Right lobe of liver (tissue), 6 donors: ENCODE results near the gene ZNF12. TPM values are rescaled to one million over a fixed set of nuclear protein-coding genes. Genes with fewer than 3 reads are reported as not detected.

Experiments
- ATAC-seq, 4 donors: fragments of 200-7000 bp; cut with Tn5 transposase; one replicate each; pipeline ENCODE4 v1.9.1; 2020; ENCODE audit warnings: mild to moderate bottlenecking in 4 of 4, moderate library complexity in 4 of 4
- DNase-seq, 3 donors: peaks; one replicate each; pipeline ENCODE4 v3.0.0-alpha.2; 2020
- H3K27ac ChIP-seq, 3 donors: fragments of 200-600 bp; one replicate each; pipeline ENCODE4 v1.8.0; 2022
- H3K27me3 ChIP-seq, 2 donors: fragments of 200-600 bp; one replicate each; pipeline ENCODE4 v1.8.0; 2022
- H3K36me3 ChIP-seq, 4 donors: fragments of 200-600 bp; sonication (generic) in 1 of 4; one replicate each; pipeline versions ENCODE4 v1.5.1 to v1.8.0; 2017 to 2022; ENCODE audit warnings: control low read depth in 1 of 4
- H3K4me1 ChIP-seq, 4 donors: fragments of 200-600 bp; sonication (generic) in 1 of 4; one replicate each; pipeline versions ENCODE4 v1.5.1 to v1.8.0; 2017 to 2022; ENCODE audit warnings: control low read depth in 1 of 4
- H3K4me3 ChIP-seq, 3 donors: fragments of 200-600 bp; one replicate each; pipeline ENCODE4 v1.8.0; 2022
- H3K9me3 ChIP-seq, 4 donors: fragments of 200-600 bp; sonication (generic) in 1 of 4; one replicate each; pipeline versions ENCODE4 v1.5.1 to v1.8.0; 2017 to 2022; ENCODE audit warnings: control low read depth in 1 of 4
- POLR2A ChIP-seq: fragments of 450-650 bp; IDR thresholded peaks from one replicate; pipeline ENCODE4 v1.6.1; 2017; ENCODE audit warnings: antibody characterized with exemption, mild to moderate bottlenecking
- WGBS: methylation state at CpG from one replicate; pipeline ENCODE4 v1.1.6; 2018; ENCODE audit warnings: low coverage, low lambda C conversion rate; ENCODE audit not compliant: insufficient coverage; ENCODE audit errors: missing lambda C conversion rate; 5-methylcytosine and 5-hydroxymethylcytosine counted together
- intact Hi-C, 2 donors: fragments of 100-400 bp; cut with DNase I; formaldehyde crosslinking; loops; one replicate each; pipeline versions ENCODE4 v1.11.2 to v1.14.1; 2022
- total RNA-seq, 6 experiments: library from RNA; depleted of rRNA in 2 of 6; stranded (reverse); fragments of >200 nt in 2 of 6; fragmentation: NEBNext Ultra II Directional in 3 of 6; extraction: Animal tissue kit (Norgen Biotek cat#: 25700) in 3 of 6; gene quantifications; one replicate each; pipeline versions ENCODE4 v1.1.0 to v1.2.4, GENCODE V29; 2016 to 2023
- TF ChIP-seq, protein P1 (sequence below), 4 donors: fragments of 200-600 bp in 3 of 4; fragments of 450-650 bp in 1 of 4; IDR thresholded peaks; one replicate each; pipeline versions ENCODE4 v1.5.1 to v1.8.0; 2016 to 2022; ENCODE audit warnings: antibody characterized with exemption in 4 of 4, mild to moderate bottlenecking in 2 of 4
- donor health status: DM: no; HTN: yes; CAD: no.
- donor health status: DM: no; HTN: no; CAD: no.
- donor health status: DM: no; HTN: no; CAD: no.
- donor health status: DM: no; HTN: yes; CAD: no.
- donor health status: DM: no; HTN: yes; CAD: no.

Gene ZNF12
- total RNA-seq, 6 experiments from 2014 or later = 5.4 to 11.1 (median 10.5) TPM

DNA sequence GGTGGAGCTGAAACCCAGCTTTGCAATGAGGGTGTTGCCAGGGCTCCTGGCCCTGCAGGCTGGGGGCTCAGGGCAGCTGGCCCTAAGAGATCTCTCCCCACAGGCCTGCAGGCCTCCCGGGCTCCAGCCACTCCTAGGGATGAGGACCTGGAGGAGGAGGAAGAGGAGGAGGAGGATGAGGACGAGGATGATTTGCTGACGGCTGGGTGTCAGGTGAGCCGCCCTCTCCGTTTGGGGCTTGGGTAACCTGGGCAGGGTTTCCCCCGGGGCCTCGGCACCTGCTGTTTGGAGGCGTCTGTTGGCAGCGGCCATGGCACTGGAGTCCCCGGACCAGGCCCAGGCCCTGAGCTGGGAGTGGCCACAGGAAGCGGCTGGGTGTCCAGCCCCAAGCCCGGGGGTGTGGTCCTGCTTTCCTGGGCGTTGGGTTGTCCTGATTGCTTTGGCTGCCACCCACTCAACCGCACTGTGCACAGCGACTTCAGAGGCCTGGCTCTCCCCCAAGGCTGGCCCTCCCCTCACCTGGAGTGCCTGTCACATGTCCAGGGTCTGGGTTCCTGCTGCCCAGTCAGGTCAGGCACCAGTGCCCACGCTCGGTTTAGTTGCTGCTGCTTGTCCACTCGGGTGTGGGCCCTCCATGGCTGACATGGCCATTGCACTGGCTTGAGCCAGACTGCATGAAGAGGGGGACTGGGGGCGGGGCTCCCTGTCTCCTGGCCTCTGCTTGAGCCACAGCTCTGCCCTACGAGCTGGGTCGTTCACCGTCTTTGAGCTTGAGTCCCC, 63.7 kb downstream of the ZNF12 start:
- ATAC-seq (no peak), DNase-seq (no peak)
- Histone ChIP-seq H3K4me1 (no peaks in the 10 kb centered on the region), H3K9me3 (no peaks in the 10 kb centered on the region), H3K27ac (no peak overlapping the region), H3K4me3 (no peak overlapping the region), H3K27me3 (no peaks in the 10 kb centered on the region), H3K36me3 (peaks cover 0 to 37% (median 7%) of the 10 kb centered on the region in 4 donors)
- no CpG with 5 or more reads among the region's 22 CpGs for WGBS
- TF ChIP-seq, protein P1, sequence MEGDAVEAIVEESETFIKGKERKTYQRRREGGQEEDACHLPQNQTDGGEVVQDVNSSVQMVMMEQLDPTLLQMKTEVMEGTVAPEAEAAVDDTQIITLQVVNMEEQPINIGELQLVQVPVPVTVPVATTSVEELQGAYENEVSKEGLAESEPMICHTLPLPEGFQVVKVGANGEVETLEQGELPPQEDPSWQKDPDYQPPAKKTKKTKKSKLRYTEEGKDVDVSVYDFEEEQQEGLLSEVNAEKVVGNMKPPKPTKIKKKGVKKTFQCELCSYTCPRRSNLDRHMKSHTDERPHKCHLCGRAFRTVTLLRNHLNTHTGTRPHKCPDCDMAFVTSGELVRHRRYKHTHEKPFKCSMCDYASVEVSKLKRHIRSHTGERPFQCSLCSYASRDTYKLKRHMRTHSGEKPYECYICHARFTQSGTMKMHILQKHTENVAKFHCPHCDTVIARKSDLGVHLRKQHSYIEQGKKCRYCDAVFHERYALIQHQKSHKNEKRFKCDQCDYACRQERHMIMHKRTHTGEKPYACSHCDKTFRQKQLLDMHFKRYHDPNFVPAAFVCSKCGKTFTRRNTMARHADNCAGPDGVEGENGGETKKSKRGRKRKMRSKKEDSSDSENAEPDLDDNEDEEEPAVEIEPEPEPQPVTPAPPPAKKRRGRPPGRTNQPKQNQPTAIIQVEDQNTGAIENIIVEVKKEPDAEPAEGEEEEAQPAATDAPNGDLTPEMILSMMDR (IDR thresholded peaks at IDR 0.05) = no peak
- no peak for TF ChIP-seq POLR2A
- intact Hi-C loops = no loop called here

DNA sequence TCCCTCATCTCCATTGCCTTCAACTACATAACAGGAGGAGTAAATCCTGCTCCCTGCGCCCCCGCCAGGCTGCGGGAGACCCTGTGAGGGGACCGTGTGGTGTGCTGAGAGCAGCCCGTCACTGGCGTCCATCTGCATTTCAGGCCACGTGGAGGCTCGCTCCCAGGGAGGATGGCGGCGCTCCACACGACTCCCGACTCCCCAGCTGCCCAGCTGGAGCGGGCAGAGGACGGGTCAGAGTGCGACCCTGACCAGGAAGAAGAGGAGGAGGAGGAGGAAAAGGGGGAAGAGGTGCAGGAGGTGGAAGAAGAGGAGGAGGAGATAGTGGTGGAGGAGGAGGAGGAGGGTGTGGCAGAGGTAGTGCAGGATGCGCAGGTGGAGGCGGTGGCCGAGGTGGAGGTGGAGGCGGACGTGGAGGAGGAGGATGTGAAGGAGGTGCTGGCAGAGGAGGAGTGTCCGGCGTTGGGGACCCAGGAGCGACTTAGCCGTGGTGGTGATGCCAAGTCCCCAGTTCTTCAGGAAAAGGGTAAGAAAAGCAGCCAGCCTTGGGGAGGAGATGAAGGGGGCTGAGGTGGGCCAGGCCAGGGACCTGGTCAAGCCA, 64.4 kb downstream of the ZNF12 start:
- WGBS = 89% methylated on average over 10 of the region's 24 CpGs
- no peak for ATAC-seq
- Histone ChIP-seq H3K4me3 (no peak overlapping the region), H3K27ac (no peak overlapping the region), H3K9me3 (no peaks in the 10 kb centered on the region), H3K27me3 (no peaks in the 10 kb centered on the region), H3K36me3 (peaks cover 0 to 37% (median 7%) of the 10 kb centered on the region in 4 donors), H3K4me1 (no peaks in the 10 kb centered on the region)
- intact Hi-C loops = no loop called here
- DNase-seq = no peak
- TF ChIP-seq POLR2A = no peak
- TF ChIP-seq, protein P1 (IDR thresholded peaks at IDR 0.05) = no peak

DNA sequence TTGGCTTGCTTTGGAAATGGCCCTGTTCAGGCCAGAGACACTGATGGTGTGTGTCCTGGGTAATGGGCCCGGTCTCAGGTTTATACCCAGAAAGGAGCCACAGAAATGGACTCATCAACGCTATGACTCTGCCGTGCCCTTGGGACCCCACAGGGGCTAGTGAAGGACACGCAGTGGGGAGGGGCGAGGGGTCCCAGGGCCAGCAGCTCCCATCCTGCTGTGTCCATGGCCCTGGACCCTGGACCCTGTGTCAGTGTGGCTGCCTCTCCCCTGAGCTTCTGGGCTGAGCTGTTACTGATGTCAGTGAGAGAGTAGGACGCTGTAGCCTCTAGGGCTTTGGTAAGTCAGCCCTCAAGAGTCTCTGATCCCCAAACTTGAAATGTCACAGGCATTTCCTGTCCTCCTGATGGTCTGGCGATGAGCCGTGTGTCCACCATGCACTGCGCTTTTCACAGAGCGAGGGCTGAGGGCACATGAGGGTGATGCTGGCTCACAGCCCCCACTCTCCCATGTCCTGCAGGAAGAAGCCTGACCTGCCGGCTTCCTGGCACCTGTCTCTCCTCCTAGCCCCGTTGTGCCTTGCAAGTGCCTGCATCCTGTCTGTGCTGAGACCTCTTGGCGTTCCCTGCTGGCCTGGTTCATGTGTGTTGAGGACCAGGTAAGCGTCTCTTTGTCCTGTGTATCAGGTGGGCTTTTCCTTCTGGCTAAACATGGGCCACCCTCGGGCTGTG, 65.3 kb downstream of the ZNF12 start:
- WGBS = 86% methylated on average over 4 of the region's 15 CpGs
- no peak for TF ChIP-seq POLR2A
- TF ChIP-seq, protein P1 (IDR thresholded peaks at IDR 0.05) = no peak

DNA sequence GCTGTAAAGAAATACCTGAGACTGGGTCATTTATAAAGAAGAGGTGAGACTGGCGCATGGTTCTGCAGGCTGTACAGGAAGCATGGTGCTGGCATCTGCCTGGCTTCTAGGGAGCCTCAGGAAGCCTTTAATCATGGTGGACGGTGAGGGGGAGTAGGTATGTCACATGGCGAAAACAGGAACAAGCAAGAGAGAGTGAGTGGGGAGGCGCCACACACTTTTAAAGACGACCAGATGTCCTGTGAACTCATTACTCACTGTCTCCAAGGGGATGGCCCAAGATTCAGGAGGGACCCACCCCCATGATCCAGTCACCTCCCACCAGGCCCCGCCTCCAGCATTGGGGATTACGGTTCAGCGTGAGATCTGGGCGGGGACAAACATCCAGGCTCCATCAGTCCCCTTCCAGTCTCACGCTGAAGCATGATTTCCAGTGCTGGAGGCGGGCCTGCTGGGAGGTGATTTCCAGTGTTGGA, 66.5 kb downstream of the ZNF12 start:
- Histone ChIP-seq H3K27me3 (no peaks in the 10 kb centered on the region), H3K27ac (no peak overlapping the region), H3K36me3 (peaks cover 0 to 31% (median 7%) of the 10 kb centered on the region in 4 donors), H3K4me3 (no peak overlapping the region), H3K4me1 (peaks cover 0 to 5% (median 0%) of the 10 kb centered on the region in 4 donors), H3K9me3 (no peaks in the 10 kb centered on the region)
- intact Hi-C loops = no loop called here
- DNase-seq (no peak), ATAC-seq (no peak)
- no peak for TF ChIP-seq POLR2A
- TF ChIP-seq, protein P1 (IDR thresholded peaks at IDR 0.05) = no peak
- 73% methylated on average over 5 of the region's 11 CpGs for WGBS

More for the DNA sequence above, 65.3 kb downstream of the ZNF12 start:
- Histone ChIP-seq H3K36me3 (peaks cover 0 to 31% (median 7%) of the 10 kb centered on the region in 4 donors), H3K27ac (no peak overlapping the region), H3K4me3 (no peak overlapping the region), H3K4me1 (peaks cover 0 to 2% (median 0%) of the 10 kb centered on the region in 4 donors), H3K27me3 (no peaks in the 10 kb centered on the region), H3K9me3 (no peaks in the 10 kb centered on the region)
- DNase-seq (no peak), ATAC-seq (no peak)
- intact Hi-C loops = no loop called here
